Measurements from ENCODE around the gene OR10S1. TPM values are rescaled to one million over a fixed set of nuclear protein-coding genes. Genes with fewer than 3 reads are reported as not detected.

Gene OR10S1
- total RNA-seq, 5 donors from 2014 or later (not counting 1 experiment from before 2014, with no cell fraction given), result not detected

DNA sequence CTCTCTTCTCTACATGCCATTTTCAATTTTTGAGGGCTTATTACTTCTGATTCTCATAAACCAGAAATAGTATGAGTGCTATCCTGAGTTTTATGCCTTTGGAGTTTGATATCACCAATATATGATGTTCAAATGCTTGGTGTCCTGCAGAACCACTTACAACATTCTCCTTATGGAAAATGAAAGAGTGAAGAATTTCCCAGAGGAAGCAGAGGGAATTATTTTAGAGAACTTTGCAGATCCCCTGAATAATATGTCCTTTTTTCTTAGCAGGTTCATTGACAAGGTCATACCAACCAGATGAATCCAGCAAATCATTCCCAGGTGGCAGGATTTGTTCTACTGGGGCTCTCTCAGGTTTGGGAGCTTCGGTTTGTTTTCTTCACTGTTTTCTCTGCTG lies 38.3 kb downstream of the OR10S1 start, which contains the start of gene OR4D5:
Gene OR4D5, plus strand, starts transcription at position 301 of the 400 bp plus-strand sequence. Its CDS starts 0 bp downstream, at position 301.
- Mint-ChIP-seq H3K36me3 (no peaks in the 10 kb centered on the region), H3K4me3 (no peak within 1 kb of the TSS), H3K27me3 (peaks cover 0 to 9% of the 10 kb centered on the region in 2 donors), H3K9me3 (peaks cover 0 to 5% (median 4%) of the 10 kb centered on the region in 3 donors), H3K27ac (no peak within 1 kb of the TSS), H3K4me1 (no peaks in the 10 kb centered on the region)
- H3K4me3 ChIP-seq (ENCODE audit: control insufficient read depth in 1 of 2, extremely low read depth in 1 of 2, low read length in 1 of 2), result no peak within 1 kb of the TSS
- no peak for ATAC-seq (replicated peaks in 1 of 4)
- WGBS (ENCODE audit: insufficient coverage), result no CpG with 5 or more reads among the region's 1 CpG
- H3K27me3 ChIP-seq (replicated peaks in 1 of 2; ENCODE audit: control insufficient read depth in 2 of 2, extremely low read depth in 1 of 2, insufficient read depth in 2 of 2, low read length in 1 of 2), result no peaks in the 10 kb centered on the region
- no peaks in the 10 kb centered on the region for H3K36me3 ChIP-seq (ENCODE audit: control insufficient read depth in 2 of 2, extremely low read depth in 1 of 2, insufficient read depth in 1 of 2, low read length in 1 of 2)
- no peaks in the 10 kb centered on the region for H3K4me1 ChIP-seq (ENCODE audit: control insufficient read depth in 1 of 2, extremely low read depth in 1 of 2, insufficient read depth in 2 of 2, low read length in 2 of 2)
- ChIA-PET CTCF (no interaction called here), POLR2A (no interaction called here)
- no peak within 1 kb of the TSS for H3K27ac ChIP-seq (ENCODE audit: low read length)
- H3K9me3 ChIP-seq, result no peaks in the 10 kb centered on the region
- DNase-seq, result no peak

Other genes starting within 250 kb of the OR10S1 start
- gene ZNF202, start 236.1 kb downstream of the OR10S1 start, total RNA-seq, result 10 to 100 TPM in 4 of 5 donors, 1 to 10 TPM in 1; 9.5 to 22.6 (median 21.7) TPM
- gene OR6X1, start 223.3 kb downstream of the OR10S1 start, total RNA-seq, result not detected
- gene OR6M1, start 171.4 kb downstream of the OR10S1 start, total RNA-seq, result not detected
- gene TMEM225, start 92.1 kb downstream of the OR10S1 start, total RNA-seq, result not detected
- not detected for gene OR8D4, start 75.6 kb downstream of the OR10S1 start, total RNA-seq
- not detected for gene OR4D5, start 38.2 kb downstream of the OR10S1 start, total RNA-seq
- not detected for gene OR6T1, start 33.9 kb downstream of the OR10S1 start, total RNA-seq
- not detected for gene OR10G6, start 17.4 kb upstream of the OR10S1 start, total RNA-seq
- not detected for gene OR10G4, start 35.2 kb upstream of the OR10S1 start, total RNA-seq
- gene OR10G9, start 45.2 kb upstream of the OR10S1 start, total RNA-seq, result not detected
- gene OR10G8, start 49.0 kb upstream of the OR10S1 start, total RNA-seq, result not detected
- gene OR10G7, start 63.5 kb upstream of the OR10S1 start, total RNA-seq, result not detected
- gene VWA5A, start 137.7 kb upstream of the OR10S1 start, total RNA-seq, result 10 to 100 TPM in 1 of 5 donors, 1 to 10 TPM in 4; 5.6 to 10.0 (median 7.6) TPM
- not detected for gene OR10D3, start 205.6 kb upstream of the OR10S1 start, total RNA-seq